Esophagus muscularis mucosa (tissue), 4 donors: Measurements from ENCODE around the gene TUBB4A. TPM values are rescaled to one million over a fixed set of nuclear protein-coding genes. Genes with fewer than 3 reads are reported as not detected.

Experiments used
- DNase-seq: peaks from one replicate; pipeline ENCODE4 v3.0.0-alpha.2; 2017; ENCODE audit errors: extremely low spot score
- H3K27ac ChIP-seq, 4 donors: fragments of 200-600 bp; sonication (generic); replicated peaks in 1 of 4; 1 replicate in 3 of 4; 2 replicates in 1 of 4; pipeline ENCODE4 v1.5.1; 2016 to 2019; ENCODE audit warnings: mild to moderate bottlenecking in 1 of 4
- H3K27me3 ChIP-seq, 4 donors: fragments of 200-600 bp; sonication (generic); one replicate each; pipeline versions ENCODE4 v1.5.1 to v1.6.0; 2016 to 2019
- H3K36me3 ChIP-seq, 4 donors: fragments of 200-600 bp; sonication (generic); one replicate each; pipeline ENCODE4 v1.5.1; 2016 to 2019
- H3K4me1 ChIP-seq, 4 donors: fragments of 200-600 bp; sonication (generic); one replicate each; pipeline ENCODE4 v1.5.1; 2016 to 2019
- H3K4me3 ChIP-seq, 4 donors: fragments of 200-600 bp; sonication (generic); 1 replicate in 2 of 4; 2 replicates in 2 of 4; pipeline ENCODE4 v1.5.1; 2016 to 2019; ENCODE audit warnings: mild to moderate bottlenecking in 4 of 4, moderate library complexity in 1 of 4
- H3K9me3 ChIP-seq, 4 donors: fragments of 200-600 bp; sonication (generic); 1 replicate in 3 of 4; 2 replicates in 1 of 4; pipeline ENCODE4 v1.5.1; 2016 to 2019
- EP300 ChIP-seq: sonication (generic); formaldehyde crosslinking; IDR thresholded peaks from one replicate; pipeline ENCODE4 v1.6.1; 2017; ENCODE audit warnings: antibody characterized with exemption
- POLR2A ChIP-seq: fragments of 450-650 bp; IDR thresholded peaks from one replicate; pipeline ENCODE4 v1.6.1; 2017; ENCODE audit warnings: antibody characterized with exemption, moderate library complexity, mild to moderate bottlenecking, low read depth
- POLR2AphosphoS5 ChIP-seq, 2 donors: sonication (generic); formaldehyde crosslinking; IDR thresholded peaks; one replicate each; pipeline ENCODE4 v1.6.1; 2017; ENCODE audit warnings: antibody characterized with exemption in 2 of 2
- WGBS: methylation state at CpG from one replicate; pipeline ENCODE4 v1.1.5; 2018; 5-methylcytosine and 5-hydroxymethylcytosine counted together
- intact Hi-C: fragments of 100-400 bp; cut with DNase I; formaldehyde crosslinking; loops from one replicate; pipeline ENCODE4 v1.15.1; 2023
- total RNA-seq, 4 donors: library from RNA; depleted of rRNA; stranded (reverse); fragments of >200 nt; gene quantifications; one replicate each; pipeline versions ENCODE4 v1.1.0 to v1.2.1, GENCODE V29; 2016
- TF ChIP-seq, protein P1 (sequence below), 3 experiments: fragments of 200-600 bp in 2 of 3; fragments of 450-650 bp in 1 of 3; sonication (generic) in 2 of 3; IDR thresholded peaks; one replicate each; pipeline ENCODE4 v1.5.1; 2017 to 2019; ENCODE audit warnings: antibody characterized with exemption in 3 of 3, mild to moderate bottlenecking in 2 of 3, moderate library complexity in 1 of 3

The TUBB4A gene
- total RNA-seq, 4 donors from 2014 or later = 1.7 to 4.7 (median 3.4) TPM

DNA sequence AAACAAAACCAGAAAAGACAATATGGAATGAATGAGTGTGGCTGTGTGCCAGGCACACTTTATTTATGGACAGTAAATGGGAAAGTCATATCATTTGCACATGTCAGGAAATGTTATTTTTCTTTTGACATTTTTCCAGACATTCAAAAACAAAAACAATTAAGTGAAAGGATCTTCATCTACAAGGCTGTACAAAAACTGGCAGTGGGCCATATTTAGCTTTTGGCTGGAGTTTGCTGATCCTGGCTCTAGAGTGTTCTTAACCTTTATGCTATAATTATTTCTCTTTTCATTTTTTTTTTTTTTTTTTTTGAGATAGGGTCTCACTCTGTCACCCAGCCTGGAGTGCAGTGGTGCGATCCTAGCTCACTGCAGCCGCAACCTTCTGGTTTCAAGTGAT lies 22.2 kb upstream of the TUBB4A start:
- H3K4me3 ChIP-seq = no peak overlapping the region
- intact Hi-C loops = no loop called here
- WGBS = 71% methylated on average over 2 of the region's 2 CpGs
- H3K9me3 ChIP-seq = no peaks in the 10 kb centered on the region
- no peaks in the 10 kb centered on the region for H3K36me3 ChIP-seq
- H3K4me1 ChIP-seq = peaks cover 8 to 13% (median 9%) of the 10 kb centered on the region in 4 donors
- TF ChIP-seq POLR2AphosphoS5 (IDR thresholded peaks at IDR 0.05) (no peak), POLR2A (no peak), EP300 (no peak)
- TF ChIP-seq, protein P1, sequence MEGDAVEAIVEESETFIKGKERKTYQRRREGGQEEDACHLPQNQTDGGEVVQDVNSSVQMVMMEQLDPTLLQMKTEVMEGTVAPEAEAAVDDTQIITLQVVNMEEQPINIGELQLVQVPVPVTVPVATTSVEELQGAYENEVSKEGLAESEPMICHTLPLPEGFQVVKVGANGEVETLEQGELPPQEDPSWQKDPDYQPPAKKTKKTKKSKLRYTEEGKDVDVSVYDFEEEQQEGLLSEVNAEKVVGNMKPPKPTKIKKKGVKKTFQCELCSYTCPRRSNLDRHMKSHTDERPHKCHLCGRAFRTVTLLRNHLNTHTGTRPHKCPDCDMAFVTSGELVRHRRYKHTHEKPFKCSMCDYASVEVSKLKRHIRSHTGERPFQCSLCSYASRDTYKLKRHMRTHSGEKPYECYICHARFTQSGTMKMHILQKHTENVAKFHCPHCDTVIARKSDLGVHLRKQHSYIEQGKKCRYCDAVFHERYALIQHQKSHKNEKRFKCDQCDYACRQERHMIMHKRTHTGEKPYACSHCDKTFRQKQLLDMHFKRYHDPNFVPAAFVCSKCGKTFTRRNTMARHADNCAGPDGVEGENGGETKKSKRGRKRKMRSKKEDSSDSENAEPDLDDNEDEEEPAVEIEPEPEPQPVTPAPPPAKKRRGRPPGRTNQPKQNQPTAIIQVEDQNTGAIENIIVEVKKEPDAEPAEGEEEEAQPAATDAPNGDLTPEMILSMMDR (IDR thresholded peaks at IDR 0.05) = no peak
- peaks cover 0 to 25% (median 2%) of the 10 kb centered on the region in 4 donors for H3K27me3 ChIP-seq
- DNase-seq = no peak
- no peak overlapping the region for H3K27ac ChIP-seq

DNA sequence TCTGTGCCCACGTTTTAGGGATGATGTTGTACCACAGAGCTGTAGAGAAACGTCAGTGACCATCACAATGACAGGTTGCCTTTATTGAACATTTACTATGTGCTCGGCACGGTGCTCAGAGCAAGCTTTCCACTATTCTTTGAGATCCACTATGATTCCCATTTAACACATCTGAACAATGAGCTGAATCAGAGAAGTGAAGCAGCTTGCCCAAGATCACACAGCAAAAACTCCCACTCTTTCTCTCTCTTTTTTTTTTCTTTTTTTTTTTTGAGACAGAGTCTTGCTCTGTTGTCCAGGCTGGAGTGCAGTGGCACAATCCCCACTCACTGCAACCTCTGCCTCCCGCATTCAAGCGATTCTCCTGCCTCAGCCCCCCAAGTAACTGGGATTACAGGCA lies 20.6 kb upstream of the TUBB4A start:
- Histone ChIP-seq H3K27me3 (peaks cover 0 to 25% (median 2%) of the 10 kb centered on the region in 4 donors), H3K27ac (no peak overlapping the region), H3K4me3 (no peak overlapping the region), H3K36me3 (no peaks in the 10 kb centered on the region), H3K4me1 (peaks cover 0 to 9% (median 8%) of the 10 kb centered on the region in 4 donors), H3K9me3 (no peaks in the 10 kb centered on the region)
- intact Hi-C loops = no loop called here
- 69% methylated on average over 6 of the region's 6 CpGs for WGBS
- DNase-seq = no peak
- no peak for TF ChIP-seq POLR2A
- TF ChIP-seq, protein P1 (IDR thresholded peaks at IDR 0.05) = no peak
- TF ChIP-seq POLR2AphosphoS5 (IDR thresholded peaks at IDR 0.05) = no peak
- no peak for TF ChIP-seq EP300

DNA sequence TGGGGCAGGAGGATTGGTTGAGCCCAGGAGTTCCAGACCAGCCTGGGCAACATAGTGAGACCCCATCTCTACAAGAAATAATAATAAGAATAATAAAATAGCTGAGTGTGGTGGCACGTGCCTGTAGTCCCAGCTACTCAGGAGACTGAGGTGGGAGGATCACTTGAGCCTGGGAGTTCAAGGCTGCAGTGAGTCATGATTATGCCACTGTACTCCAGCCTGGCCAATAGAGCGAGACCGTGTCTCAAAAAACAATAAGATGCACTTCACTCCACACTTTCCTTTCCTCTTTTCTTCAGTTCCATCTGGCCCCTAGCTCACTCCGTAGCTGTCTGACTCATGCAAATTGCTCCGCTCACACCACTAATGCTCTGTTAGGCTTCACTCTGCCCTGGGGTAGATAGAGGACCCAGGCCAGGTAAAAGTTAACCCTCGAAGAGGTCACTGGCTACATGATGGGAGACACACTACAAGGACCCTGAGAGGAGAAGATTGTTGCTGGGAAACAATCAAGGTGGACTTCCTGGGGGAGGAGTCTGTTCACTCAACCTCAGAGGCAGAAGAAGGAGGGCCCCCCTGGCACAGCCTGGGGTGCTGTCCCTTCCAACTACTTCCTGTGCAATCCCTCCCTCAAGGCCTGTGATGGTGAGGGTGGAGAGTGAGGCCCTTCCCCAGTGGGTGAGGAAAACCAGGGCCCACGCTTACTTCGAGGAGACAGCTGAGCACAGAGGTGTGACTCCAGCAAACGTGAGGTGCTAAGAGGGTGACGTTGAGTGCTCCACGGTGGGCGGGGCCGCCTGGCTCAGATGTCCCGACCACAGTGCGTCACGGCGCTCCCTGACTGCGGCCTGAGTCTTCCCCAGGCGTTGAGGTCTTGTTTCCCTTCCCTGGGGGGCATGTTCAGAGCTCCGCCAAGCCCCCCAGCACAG lies 19.9 kb upstream of the TUBB4A start:
- Histone ChIP-seq H3K27me3 (peaks cover 0 to 25% (median 2%) of the 10 kb centered on the region in 4 donors), H3K36me3 (no peaks in the 10 kb centered on the region), H3K27ac (no peak overlapping the region), H3K4me1 (peaks cover 2 to 11% (median 8%) of the 10 kb centered on the region in 4 donors), H3K9me3 (no peaks in the 10 kb centered on the region), H3K4me3 (no peak overlapping the region)
- TF ChIP-seq POLR2AphosphoS5 (IDR thresholded peaks at IDR 0.05) = no peak
- no peak for TF ChIP-seq EP300
- no peak for TF ChIP-seq POLR2A
- TF ChIP-seq, protein P1 (IDR thresholded peaks at IDR 0.05) = no peak
- intact Hi-C loops = no loop called here
- WGBS = 56% methylated on average over 20 of the region's 20 CpGs
- DNase-seq = no peak

DNA sequence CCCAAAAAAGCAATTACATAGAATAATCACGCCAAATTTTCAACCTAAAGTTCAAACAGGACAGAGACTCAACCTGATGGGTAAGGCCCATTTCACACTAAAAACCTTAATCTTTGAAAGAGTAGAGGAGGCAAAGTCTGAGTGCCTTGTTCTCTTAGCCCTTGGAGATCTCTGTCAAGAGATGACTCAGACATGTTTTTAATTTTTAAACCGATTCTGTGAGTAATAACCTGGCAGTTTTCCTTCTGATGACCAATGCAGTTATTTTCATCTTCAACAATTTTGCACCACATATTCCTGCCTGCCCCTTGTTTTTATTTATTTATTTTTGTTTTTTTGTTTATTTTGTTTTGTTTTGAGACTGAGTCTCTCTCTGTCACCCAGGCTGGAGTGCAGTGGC lies 17.2 kb upstream of the TUBB4A start:
- Histone ChIP-seq H3K4me3 (no peak overlapping the region), H3K27me3 (peaks cover 0 to 25% (median 2%) of the 10 kb centered on the region in 4 donors), H3K36me3 (no peaks in the 10 kb centered on the region), H3K4me1 (peaks cover 7 to 24% (median 18%) of the 10 kb centered on the region in 4 donors), H3K27ac (no peak overlapping the region), H3K9me3 (no peaks in the 10 kb centered on the region)
- intact Hi-C loops = loop anchor here (5.0 kb wide), 2 partner anchors 218 to 233 kb away; partner anchors contain the start of genes GPR108 and TRIP10
- TF ChIP-seq, protein P1 (IDR thresholded peaks at IDR 0.05) = no peak
- TF ChIP-seq EP300 (no peak), POLR2AphosphoS5 (IDR thresholded peaks at IDR 0.05) (no peak), POLR2A (no peak)
- WGBS = 43% methylated on average over 2 of the region's 2 CpGs
- no peak for DNase-seq
